Measurements from ENCODE around the gene RAD51AP1. TPM values are rescaled to one million over a fixed set of nuclear protein-coding genes. Genes with fewer than 3 reads are reported as not detected.

RAD51AP1 gene
- total and polyA plus RNA-seq, 2 donors (not counting 1 experiment from before 2014, with no cell fraction given) = 3.5 to 4.6 TPM

DNA sequence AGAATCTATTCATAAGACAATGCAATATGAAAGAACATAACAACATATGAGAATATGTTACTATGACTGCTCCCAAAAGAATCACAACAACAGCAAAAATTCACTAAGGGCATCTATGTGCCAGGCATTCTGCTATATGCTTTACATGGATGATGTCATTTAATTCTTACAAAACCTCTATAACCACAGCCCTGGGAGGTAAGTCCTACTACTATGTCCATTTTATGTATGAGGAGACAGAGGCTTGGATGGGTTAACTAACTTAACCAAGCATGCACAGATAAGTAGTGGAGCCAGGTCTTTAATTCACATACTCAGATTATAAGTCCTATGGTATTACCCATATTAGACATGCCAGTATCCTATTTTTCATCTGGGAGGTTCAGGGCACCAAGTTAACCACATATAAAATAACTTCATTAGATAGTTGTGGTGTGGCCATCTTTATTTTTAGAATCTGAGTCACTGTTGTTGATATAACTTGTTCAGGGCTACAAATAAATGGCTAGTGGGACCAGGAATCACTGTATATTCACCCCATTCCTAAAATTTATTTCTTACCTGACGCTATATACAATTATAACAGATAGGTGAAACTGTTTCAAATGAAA is 33.2 kb upstream of the RAD51AP1 start:
- ATAC-seq (ENCODE audit: low read depth) (no peak), DNase-seq (no peak)
- Mint-ChIP-seq H3K4me3 (no peak overlapping the region), H3K9me3 (ENCODE audit: insufficient read depth) (no peaks in the 10 kb centered on the region), H3K27me3 (no peaks in the 10 kb centered on the region), H3K4me1 (peaks cover 11% of the 10 kb centered on the region), H3K27ac (no peak overlapping the region)
- H3K27ac ChIP-seq (ENCODE audit: low read length in 2 of 2) = no peak overlapping the region
- ChIA-PET POLR2A (no interaction called here), CTCF (no interaction called here)
- H3K27me3 ChIP-seq (replicated peaks in 1 of 4; ENCODE audit: control extremely low read depth in 1 of 4, control insufficient read depth in 3 of 4, insufficient read depth in 4 of 4, low read length in 3 of 4) = no peaks in the 10 kb centered on the region
- no peaks in the 10 kb centered on the region for H3K79me2 ChIP-seq (ENCODE audit: control insufficient read depth, insufficient read depth, low read length)
- no peak overlapping the region for H3K4me3 ChIP-seq (ENCODE audit: control extremely low read depth in 1 of 5, extremely low read depth in 1 of 5, insufficient read depth in 1 of 5, low read depth in 2 of 5, low read length in 4 of 5)
- TF ChIP-seq EZH2 (IDR thresholded peaks at IDR 0.05; ENCODE audit: borderline replicate concordance, insufficient read depth, low read depth, low read length, poor library complexity, severe bottlenecking) (no peak), CTCF (IDR thresholded peaks at IDR 0.05) (no peak)
- H3K4me2 ChIP-seq (replicated peaks; ENCODE audit: low read depth, low read length, poor library complexity, severe bottlenecking) = no peak overlapping the region
- H4K20me1 ChIP-seq (ENCODE audit: control insufficient read depth, insufficient read depth, low read length, poor library complexity, severe bottlenecking) = no peaks in the 10 kb centered on the region
- intact Hi-C loops (cut with micrococcal nuclease) = no loop called here
- no peak overlapping the region for H3K9ac ChIP-seq (ENCODE audit: low read length)
- H2AFZ ChIP-seq (ENCODE audit: insufficient read depth, low read depth, low read length, poor library complexity, severe bottlenecking) = no peak overlapping the region
- no CpG with 5 or more reads among the region's 1 CpG for whole genome bisulfite sequencing (ENCODE audit: insufficient coverage)
- no peaks in the 10 kb centered on the region for H3K9me3 ChIP-seq (ENCODE audit: control extremely low read depth in 1 of 3, control insufficient read depth in 2 of 3, insufficient read depth in 1 of 3, low read length in 2 of 3)
- H3K4me1 ChIP-seq (ENCODE audit: control insufficient read depth in 2 of 2, insufficient read depth in 2 of 2, low read length in 2 of 2) = peaks cover 0 to 11% of the 10 kb centered on the region in 2 donors
- H3K36me3 ChIP-seq (replicated peaks in 1 of 2; ENCODE audit: control extremely low read depth in 1 of 2, control insufficient read depth in 1 of 2, extremely low read depth in 1 of 2, insufficient read depth in 2 of 2, low read length in 1 of 2) = peaks cover 7 to 32% of the 10 kb centered on the region in 2 experiments

DNA sequence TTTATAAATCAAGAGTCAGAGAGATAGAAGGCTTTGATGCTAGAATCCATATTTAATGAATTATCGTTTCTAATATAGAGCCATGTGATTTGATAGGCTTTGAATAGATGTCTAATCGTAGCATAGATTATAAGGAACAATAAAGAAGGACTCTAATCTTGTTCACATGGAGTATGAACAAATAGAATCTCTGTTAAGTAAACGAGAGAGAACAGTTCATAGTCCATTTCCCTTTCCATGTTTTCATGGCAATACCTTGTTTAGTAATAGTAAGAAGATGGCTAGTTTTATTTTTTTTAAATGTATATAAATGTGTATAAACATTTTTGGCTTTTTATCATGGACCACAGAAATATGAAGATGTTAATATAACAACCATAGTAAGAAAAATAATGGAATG is 32.3 kb upstream of the RAD51AP1 start:
- Histone ChIP-seq H2AFZ (ENCODE audit: insufficient read depth, low read depth, low read length, poor library complexity, severe bottlenecking) (no peak overlapping the region), H3K4me3 (ENCODE audit: control extremely low read depth in 1 of 5, extremely low read depth in 1 of 5, insufficient read depth in 1 of 5, low read depth in 2 of 5, low read length in 4 of 5) (no peak overlapping the region), H3K36me3 (replicated peaks in 1 of 2; ENCODE audit: control extremely low read depth in 1 of 2, control insufficient read depth in 1 of 2, extremely low read depth in 1 of 2, insufficient read depth in 2 of 2, low read length in 1 of 2) (peaks cover 7 to 32% of the 10 kb centered on the region in 2 experiments), H3K27me3 (replicated peaks in 1 of 4; ENCODE audit: control extremely low read depth in 1 of 4, control insufficient read depth in 3 of 4, insufficient read depth in 4 of 4, low read length in 3 of 4) (no peaks in the 10 kb centered on the region), H4K20me1 (ENCODE audit: control insufficient read depth, insufficient read depth, low read length, poor library complexity, severe bottlenecking) (no peaks in the 10 kb centered on the region), H3K9me3 (ENCODE audit: control extremely low read depth in 1 of 3, control insufficient read depth in 2 of 3, insufficient read depth in 1 of 3, low read length in 2 of 3) (no peaks in the 10 kb centered on the region), H3K9ac (ENCODE audit: low read length) (no peak overlapping the region), H3K27ac (ENCODE audit: low read length in 2 of 2) (no peak overlapping the region), H3K79me2 (ENCODE audit: control insufficient read depth, insufficient read depth, low read length) (no peaks in the 10 kb centered on the region), H3K4me1 (ENCODE audit: control insufficient read depth in 2 of 2, insufficient read depth in 2 of 2, low read length in 2 of 2) (peaks cover 0 to 11% of the 10 kb centered on the region in 2 donors), H3K4me2 (replicated peaks; ENCODE audit: low read depth, low read length, poor library complexity, severe bottlenecking) (peak overlapping the region; percentile 29)
- WGBS (ENCODE audit: insufficient coverage) = 100% methylated on average over 1 of the region's 3 CpGs
- intact Hi-C loops (cut with micrococcal nuclease) = no loop called here
- Mint-ChIP-seq H3K9me3 (ENCODE audit: insufficient read depth) (no peaks in the 10 kb centered on the region), H3K4me1 (peaks cover 11% of the 10 kb centered on the region), H3K27me3 (no peaks in the 10 kb centered on the region), H3K27ac (no peak overlapping the region), H3K4me3 (no peak overlapping the region)
- TF ChIP-seq EZH2 (IDR thresholded peaks at IDR 0.05; ENCODE audit: borderline replicate concordance, insufficient read depth, low read depth, low read length, poor library complexity, severe bottlenecking) (no peak), CTCF (IDR thresholded peaks at IDR 0.05) (no peak)
- ChIA-PET POLR2A (no interaction called here), CTCF (no interaction called here)
- DNase-seq (no peak), ATAC-seq (ENCODE audit: low read depth) (no peak)
